Measurements from ENCODE around the gene PLCB1. TPM values are rescaled to one million over a fixed set of nuclear protein-coding genes. Genes with fewer than 3 reads are reported as not detected.

PLCB1 gene
- total and polyA plus RNA-seq, 2 of the 4 experiments (the other 2 are of a cell fraction) = 5.6 to 16.1 TPM

DNA sequence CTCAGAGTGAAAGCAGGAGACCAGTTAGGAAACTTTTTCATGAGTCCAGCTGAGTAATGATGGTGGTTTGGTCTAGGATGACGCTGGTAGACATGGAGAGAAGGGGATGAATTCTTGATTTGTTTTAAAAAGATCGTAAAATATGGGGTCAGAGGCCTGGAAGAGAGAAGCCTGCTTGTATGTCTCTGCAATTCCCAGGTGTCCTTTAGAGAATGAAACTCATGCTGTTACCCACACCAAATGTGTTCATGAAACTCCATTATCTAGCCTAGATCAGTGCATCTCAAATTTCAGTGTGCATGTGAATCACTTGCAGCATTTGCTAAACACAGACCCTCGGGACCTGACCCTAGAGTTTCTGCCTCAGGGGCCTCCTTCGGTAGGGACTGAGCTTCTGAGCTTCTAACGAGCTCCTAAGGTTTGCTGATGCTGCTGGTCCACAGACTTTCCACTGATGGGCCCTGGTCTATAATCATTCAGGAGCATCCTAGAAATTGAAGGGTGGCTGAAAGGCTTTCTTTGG, 634.9 kb downstream of the PLCB1 start:
- H3K79me1 ChIP-seq (ENCODE audit: low read depth in 1 of 2, low read length in 2 of 2) = no peaks in the 10 kb centered on the region
- no peaks in the 10 kb centered on the region for H3K36me3 ChIP-seq (ENCODE audit: control insufficient read depth, insufficient read depth, low read length)
- H4K5ac ChIP-seq (ENCODE audit: low read depth, low read length) = no peak overlapping the region
- H3K14ac ChIP-seq (replicated peaks; ENCODE audit: low read depth, low read length) = no peak overlapping the region
- no peak overlapping the region for H3K9ac ChIP-seq (ENCODE audit: low read depth, low read length)
- H4K20me1 ChIP-seq (ENCODE audit: insufficient read depth, low read length) = no peaks in the 10 kb centered on the region
- no peak overlapping the region for H2BK5ac ChIP-seq (ENCODE audit: low read depth, low read length, poor library complexity, severe bottlenecking)
- H2AFZ ChIP-seq (replicated peaks; ENCODE audit: low read length, poor library complexity) = no peak overlapping the region
- no peak overlapping the region for H3K4ac ChIP-seq (ENCODE audit: low read depth, low read length)
- peaks cover 2% of the 10 kb centered on the region; the same call in 1 of the 2 replicates for H3K4me1 ChIP-seq (ENCODE audit: control insufficient read depth, insufficient read depth, low read length)
- no peak overlapping the region for H3K4me3 ChIP-seq (ENCODE audit: insufficient read depth, low read depth, low read length)
- ATAC-seq (ENCODE audit: low read depth) (no peak), DNase-seq (no peak)
- no peak overlapping the region for H2BK20ac ChIP-seq (ENCODE audit: low read depth, low read length)
- no peak overlapping the region for H2BK15ac ChIP-seq (ENCODE audit: low read depth, low read length)
- in situ Hi-C loops (cut with MboI; ENCODE audit: low sequenced_read_pairs) = loop anchor here (10.0 kb wide), 1 partner anchor 598 kb away; no protein-coding TSS in a partner anchor
- no peak overlapping the region for H3K56ac ChIP-seq (ENCODE audit: extremely low read depth, insufficient read depth, low read length)
- no peak overlapping the region for H2BK120ac ChIP-seq (ENCODE audit: low read depth, low read length)
- H4K91ac ChIP-seq (ENCODE audit: insufficient read depth, low read depth, low read length) = no peak overlapping the region
- H3K9me1 ChIP-seq (ENCODE audit: insufficient read depth, low read length) = no peaks in the 10 kb centered on the region
- H3K4me2 ChIP-seq (ENCODE audit: low read depth, low read length) = no peak overlapping the region
- POLR2A ChIA-PET (ENCODE audit: unreplicated experiment) = no interaction called here
- H2AK5ac ChIP-seq (ENCODE audit: low read depth, low read length) = no peak overlapping the region
- TF ChIP-seq, protein P1, sequence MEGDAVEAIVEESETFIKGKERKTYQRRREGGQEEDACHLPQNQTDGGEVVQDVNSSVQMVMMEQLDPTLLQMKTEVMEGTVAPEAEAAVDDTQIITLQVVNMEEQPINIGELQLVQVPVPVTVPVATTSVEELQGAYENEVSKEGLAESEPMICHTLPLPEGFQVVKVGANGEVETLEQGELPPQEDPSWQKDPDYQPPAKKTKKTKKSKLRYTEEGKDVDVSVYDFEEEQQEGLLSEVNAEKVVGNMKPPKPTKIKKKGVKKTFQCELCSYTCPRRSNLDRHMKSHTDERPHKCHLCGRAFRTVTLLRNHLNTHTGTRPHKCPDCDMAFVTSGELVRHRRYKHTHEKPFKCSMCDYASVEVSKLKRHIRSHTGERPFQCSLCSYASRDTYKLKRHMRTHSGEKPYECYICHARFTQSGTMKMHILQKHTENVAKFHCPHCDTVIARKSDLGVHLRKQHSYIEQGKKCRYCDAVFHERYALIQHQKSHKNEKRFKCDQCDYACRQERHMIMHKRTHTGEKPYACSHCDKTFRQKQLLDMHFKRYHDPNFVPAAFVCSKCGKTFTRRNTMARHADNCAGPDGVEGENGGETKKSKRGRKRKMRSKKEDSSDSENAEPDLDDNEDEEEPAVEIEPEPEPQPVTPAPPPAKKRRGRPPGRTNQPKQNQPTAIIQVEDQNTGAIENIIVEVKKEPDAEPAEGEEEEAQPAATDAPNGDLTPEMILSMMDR (conservative IDR thresholded peaks at IDR 0.05; ENCODE audit: low read depth, low read length) = no peak
- TF ChIP-seq RCOR1 (IDR thresholded peaks at IDR 0.05; ENCODE audit: insufficient replicate concordance, low read length) (no peak), NFE2L2 (IDR thresholded peaks at IDR 0.05; ENCODE audit: low read depth, low read length) (no peak), CHD1 (IDR thresholded peaks at IDR 0.05; ENCODE audit: low read depth, low read length) (no peak), FOS (IDR thresholded peaks at IDR 0.05; ENCODE audit: low read depth, low read length) (no peak), MXI1 (IDR thresholded peaks at IDR 0.05; ENCODE audit: borderline replicate concordance, low read depth, low read length) (no peak)
- H3K27ac ChIP-seq (ENCODE audit: insufficient read depth, low read length) = no peak overlapping the region
- WGBS, 2 experiments (ENCODE audit: extremely low coverage in 2 of 2, insufficient read length in 1 of 2) = 100% methylated on average over 4 of the region's 5 CpGs; no CpG with 5 or more reads in 1 of the 2 experiments
- no peak overlapping the region for H3K23ac ChIP-seq (ENCODE audit: low read depth, low read length)
- BruUV-seq (replicated peaks) = no TSS peak
- H3K9me3 ChIP-seq (ENCODE audit: control insufficient read depth, insufficient read depth, low read length) = no peaks in the 10 kb centered on the region
- intact Hi-C loops (cut with micrococcal nuclease) = no loop called here
- dilution Hi-C loops (cut with HindIII; ENCODE audit: low sequenced_read_pairs, unreplicated experiment) = loop anchor here (25.0 kb wide), 1 partner anchor 595 kb away; no protein-coding TSS in a partner anchor
- H2AK9ac ChIP-seq (replicated peaks; ENCODE audit: low read depth, low read length, poor library complexity) = no peak overlapping the region
- H3K27me3 ChIP-seq (ENCODE audit: control insufficient read depth, insufficient read depth, low read length) = no peaks in the 10 kb centered on the region
- no peak overlapping the region for H3K18ac ChIP-seq (ENCODE audit: low read depth, low read length)
- CTCF ChIA-PET = no interaction called here
- H4K8ac ChIP-seq (ENCODE audit: low read depth in 2 of 2, low read length in 2 of 2) = no peak overlapping the region
